ENCODE measurements around the gene CDSN. TPM values are rescaled to one million over a fixed set of nuclear protein-coding genes. Genes with fewer than 3 reads are reported as not detected.
"Not testable (repeated sequence)": the region's sequence is repeated elsewhere in the genome, so short reads cannot be mapped to it uniquely, and the experiment has no call there.

Gene CDSN, protein sequence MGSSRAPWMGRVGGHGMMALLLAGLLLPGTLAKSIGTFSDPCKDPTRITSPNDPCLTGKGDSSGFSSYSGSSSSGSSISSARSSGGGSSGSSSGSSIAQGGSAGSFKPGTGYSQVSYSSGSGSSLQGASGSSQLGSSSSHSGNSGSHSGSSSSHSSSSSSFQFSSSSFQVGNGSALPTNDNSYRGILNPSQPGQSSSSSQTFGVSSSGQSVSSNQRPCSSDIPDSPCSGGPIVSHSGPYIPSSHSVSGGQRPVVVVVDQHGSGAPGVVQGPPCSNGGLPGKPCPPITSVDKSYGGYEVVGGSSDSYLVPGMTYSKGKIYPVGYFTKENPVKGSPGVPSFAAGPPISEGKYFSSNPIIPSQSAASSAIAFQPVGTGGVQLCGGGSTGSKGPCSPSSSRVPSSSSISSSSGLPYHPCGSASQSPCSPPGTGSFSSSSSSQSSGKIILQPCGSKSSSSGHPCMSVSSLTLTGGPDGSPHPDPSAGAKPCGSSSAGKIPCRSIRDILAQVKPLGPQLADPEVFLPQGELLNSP
- total RNA-seq = not detected

DNA sequence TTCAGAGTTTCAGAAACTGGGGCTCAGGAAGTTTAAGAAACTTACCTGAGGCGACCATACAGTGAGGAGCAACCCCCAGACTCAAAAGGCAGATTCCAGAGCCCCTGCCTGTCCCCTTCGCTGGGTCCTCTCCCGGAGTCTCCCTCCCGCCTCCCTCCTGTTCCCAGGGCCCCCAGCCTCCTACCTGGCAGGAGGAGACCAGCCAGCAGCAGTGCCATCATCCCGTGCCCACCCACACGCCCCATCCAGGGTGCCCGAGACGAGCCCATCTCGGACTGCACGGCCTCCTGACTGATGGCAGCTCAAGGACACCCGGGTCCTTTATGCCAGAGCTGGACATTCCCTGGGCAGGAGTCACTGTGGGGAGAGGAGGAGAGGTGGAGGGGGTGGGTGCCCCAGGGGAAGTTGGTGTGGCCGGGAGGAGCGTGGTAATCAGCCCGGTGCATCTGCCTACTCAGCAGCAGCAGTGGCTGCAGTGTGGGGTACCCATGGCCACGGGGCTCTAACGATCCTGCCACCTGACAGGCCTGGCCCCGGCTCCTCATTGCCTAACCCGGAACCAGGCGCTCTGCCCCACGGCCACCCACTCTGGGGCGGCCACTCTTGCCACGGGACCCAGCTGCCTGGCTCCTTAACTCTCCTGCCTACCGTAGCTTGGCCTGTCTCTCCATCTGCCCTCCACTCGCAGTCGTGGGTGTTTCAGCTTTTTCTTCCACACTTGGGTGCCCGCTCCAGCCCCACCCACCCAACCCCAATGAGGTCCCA, at the start of gene CDSN:
CDSN (minus strand) TSS at position 296 of the 765 bp plus-strand sequence; CDS start at position 269, 27 bp downstream.
- WGBS, 2 donors (ENCODE audit: low coverage in 1 of 2) = 87% methylated on average over 3 to 8 of the region's 26 CpGs
- Histone ChIP-seq H3K4me1 (peaks cover 0 to 55% (median 27%) of the 10 kb centered on the region in 3 donors), H3K36me3 (no peaks in the 10 kb centered on the region), H3K27me3 (no peaks in the 10 kb centered on the region), H3K27ac (no peak within 1 kb of the TSS), H3K9me3 (no peaks in the 10 kb centered on the region), H3K4me3 (no peak within 1 kb of the TSS)
- no peak for ATAC-seq
- TF ChIP-seq POLR2AphosphoS5 (IDR thresholded peaks at IDR 0.05) (no peak), EP300 (IDR thresholded peaks at IDR 0.05) (no peak), POLR2A (IDR thresholded peaks at IDR 0.05) (no peak)
- TF ChIP-seq, protein P1, sequence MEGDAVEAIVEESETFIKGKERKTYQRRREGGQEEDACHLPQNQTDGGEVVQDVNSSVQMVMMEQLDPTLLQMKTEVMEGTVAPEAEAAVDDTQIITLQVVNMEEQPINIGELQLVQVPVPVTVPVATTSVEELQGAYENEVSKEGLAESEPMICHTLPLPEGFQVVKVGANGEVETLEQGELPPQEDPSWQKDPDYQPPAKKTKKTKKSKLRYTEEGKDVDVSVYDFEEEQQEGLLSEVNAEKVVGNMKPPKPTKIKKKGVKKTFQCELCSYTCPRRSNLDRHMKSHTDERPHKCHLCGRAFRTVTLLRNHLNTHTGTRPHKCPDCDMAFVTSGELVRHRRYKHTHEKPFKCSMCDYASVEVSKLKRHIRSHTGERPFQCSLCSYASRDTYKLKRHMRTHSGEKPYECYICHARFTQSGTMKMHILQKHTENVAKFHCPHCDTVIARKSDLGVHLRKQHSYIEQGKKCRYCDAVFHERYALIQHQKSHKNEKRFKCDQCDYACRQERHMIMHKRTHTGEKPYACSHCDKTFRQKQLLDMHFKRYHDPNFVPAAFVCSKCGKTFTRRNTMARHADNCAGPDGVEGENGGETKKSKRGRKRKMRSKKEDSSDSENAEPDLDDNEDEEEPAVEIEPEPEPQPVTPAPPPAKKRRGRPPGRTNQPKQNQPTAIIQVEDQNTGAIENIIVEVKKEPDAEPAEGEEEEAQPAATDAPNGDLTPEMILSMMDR (IDR thresholded peaks at IDR 0.05) = no peak

DNA sequence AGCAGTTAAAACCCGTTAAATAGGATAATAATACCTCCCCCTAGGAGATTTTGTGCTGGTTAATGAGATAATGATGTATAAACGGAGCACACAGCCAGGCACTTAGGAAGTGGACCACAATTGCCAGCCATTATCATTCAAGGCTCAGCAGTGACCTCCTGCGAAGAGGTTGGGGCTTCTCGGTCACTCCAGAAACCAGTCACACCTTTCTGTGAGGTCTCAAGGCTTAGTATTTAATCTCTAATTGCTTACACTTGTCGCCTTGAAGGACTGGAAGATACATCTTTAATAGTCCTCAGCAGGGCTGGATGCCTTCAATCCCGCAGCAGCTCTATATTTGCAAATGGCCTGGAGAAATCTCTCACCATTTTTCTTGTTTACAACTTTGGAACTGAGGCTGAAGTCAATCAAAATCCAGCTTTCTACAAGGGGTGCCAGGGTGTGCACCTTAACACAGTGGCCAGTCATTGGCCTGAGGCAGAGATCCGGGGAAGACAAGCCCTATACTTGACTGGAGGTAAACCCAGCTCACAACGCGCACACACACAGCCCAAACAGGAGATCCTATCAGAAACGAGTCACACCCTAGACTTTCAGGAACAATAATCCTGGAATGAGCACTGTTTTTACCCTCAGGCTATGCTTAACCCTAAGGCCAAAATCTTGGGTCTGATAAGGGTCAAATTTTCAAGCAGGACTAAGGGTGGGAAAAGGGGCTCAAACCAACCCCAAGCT, 49.0 kb upstream of the CDSN start:
- no peak for ATAC-seq
- Histone ChIP-seq H3K36me3 (no peaks in the 10 kb centered on the region), H3K27ac (no peak overlapping the region), H3K27me3 (peaks cover 12% of the 10 kb centered on the region), H3K9me3 (no peaks in the 10 kb centered on the region), H3K4me1 (no peaks in the 10 kb centered on the region), H3K4me3 (no peak overlapping the region)
- TF ChIP-seq POLR2A (IDR thresholded peaks at IDR 0.05) (no peak), POLR2AphosphoS5 (IDR thresholded peaks at IDR 0.05) (no peak), EP300 (IDR thresholded peaks at IDR 0.05) (no peak)
- TF ChIP-seq, protein P1 (IDR thresholded peaks at IDR 0.05) = no peak
- WGBS, 2 donors (ENCODE audit: low coverage in 1 of 2) = 72 to 92% methylated on average over 6 to 8 of the region's 10 CpGs

DNA sequence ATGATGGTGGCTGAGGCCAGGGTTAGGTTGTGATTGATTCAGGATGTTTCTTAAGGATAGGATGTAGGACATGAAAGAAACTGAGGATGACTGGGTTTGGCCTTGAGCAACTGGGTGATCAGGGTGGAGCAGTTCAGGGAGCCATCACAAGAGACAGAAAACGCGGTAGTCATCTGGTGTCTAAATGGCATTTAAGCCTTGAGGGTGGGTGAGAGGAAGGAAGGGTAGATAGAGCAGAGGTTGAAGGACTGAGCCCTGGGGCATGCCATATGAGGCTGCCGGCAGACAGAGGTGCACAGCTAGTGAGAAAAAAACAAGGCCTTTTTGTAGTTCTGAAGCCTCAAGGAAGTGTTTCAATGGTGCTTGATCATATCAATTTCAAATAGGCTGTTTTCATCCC, 48.4 kb upstream of the CDSN start:
- Histone ChIP-seq H3K9me3 (no peaks in the 10 kb centered on the region), H3K4me3 (no peak overlapping the region), H3K27ac (no peak overlapping the region), H3K4me1 (no peaks in the 10 kb centered on the region), H3K36me3 (no peaks in the 10 kb centered on the region), H3K27me3 (peaks cover 12% of the 10 kb centered on the region)
- ATAC-seq = no peak
- WGBS, 2 donors (ENCODE audit: low coverage in 1 of 2) = 59 to 77% methylated on average over 2 to 3 of the region's 3 CpGs
- no peak for TF ChIP-seq POLR2A (IDR thresholded peaks at IDR 0.05)
- TF ChIP-seq, protein P1 (IDR thresholded peaks at IDR 0.05) = no peak
- TF ChIP-seq EP300 (IDR thresholded peaks at IDR 0.05) = no peak
- no peak for TF ChIP-seq POLR2AphosphoS5 (IDR thresholded peaks at IDR 0.05)

DNA sequence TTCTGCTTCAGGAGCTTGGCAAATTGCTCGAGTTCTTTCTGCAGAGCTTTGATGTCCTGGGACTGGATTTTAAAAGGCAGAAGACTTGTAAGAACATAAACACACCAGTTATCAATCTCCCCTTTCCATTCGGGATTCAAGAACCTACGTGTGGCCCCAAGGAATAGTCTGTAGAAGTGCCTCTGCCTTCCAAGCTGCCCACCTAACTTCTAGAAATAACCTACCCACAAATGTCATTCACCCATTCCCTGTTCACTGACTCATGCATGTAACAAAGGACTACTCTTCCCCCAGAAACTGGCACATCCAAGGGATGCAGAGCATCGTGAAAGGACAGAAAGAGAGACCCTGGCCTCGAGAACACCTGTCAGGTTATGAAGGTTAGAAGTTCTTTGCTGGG, 45.7 kb upstream of the CDSN start:
- TF ChIP-seq POLR2AphosphoS5 (IDR thresholded peaks at IDR 0.05) = no peak
- TF ChIP-seq POLR2A (IDR thresholded peaks at IDR 0.05) = no peak
- TF ChIP-seq EP300 (IDR thresholded peaks at IDR 0.05) = no peak
- TF ChIP-seq, protein P1 (IDR thresholded peaks at IDR 0.05) = no peak
- Histone ChIP-seq H3K27ac (no peak overlapping the region), H3K4me1 (no peaks in the 10 kb centered on the region), H3K4me3 (no peak overlapping the region), H3K9me3 (no peaks in the 10 kb centered on the region), H3K27me3 (peaks cover 1% of the 10 kb centered on the region), H3K36me3 (peaks cover 0 to 18% of the 10 kb centered on the region in 2 donors)
- no peak for ATAC-seq
- 65 to 70% methylated on average over 2 to 4 of the region's 5 CpGs for WGBS, 2 donors (ENCODE audit: low coverage in 1 of 2)

DNA sequence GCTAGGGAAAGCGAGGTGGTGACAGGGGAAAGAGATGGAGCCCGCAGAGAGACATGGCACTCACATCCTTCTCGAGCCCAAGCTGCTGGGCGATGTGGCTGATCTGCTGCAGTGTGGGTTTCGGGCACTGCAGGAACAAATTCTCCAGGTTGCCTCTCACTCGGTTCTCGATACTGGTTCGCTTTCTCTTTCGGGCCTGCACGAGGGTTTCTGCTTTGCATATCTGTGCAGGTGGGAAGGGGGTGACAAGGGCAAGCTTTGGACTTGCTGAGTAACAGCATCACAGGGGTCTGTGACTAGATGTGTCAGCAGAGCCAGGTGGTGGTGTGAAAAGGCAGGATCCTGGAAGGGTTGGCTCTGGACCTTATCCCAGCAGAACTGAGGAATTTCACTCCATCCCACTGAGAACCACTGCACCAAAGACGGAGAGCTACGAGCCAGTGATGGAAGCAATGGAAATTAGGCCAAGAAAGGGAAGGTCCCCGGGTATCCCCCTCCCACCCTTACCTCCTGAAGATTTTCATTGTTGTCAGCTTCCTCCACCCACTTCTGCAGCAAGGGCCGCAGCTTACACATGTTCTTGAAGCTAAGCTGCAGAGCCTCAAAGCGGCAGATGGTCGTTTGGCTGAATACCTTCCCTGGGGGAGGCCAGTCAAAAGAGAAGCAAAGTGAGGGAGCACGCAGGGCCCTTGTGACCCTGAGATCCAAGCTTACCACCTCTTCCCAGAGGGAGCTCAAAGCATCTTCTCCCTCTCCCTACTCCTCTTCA, 45.0 kb upstream of the CDSN start:
- WGBS, 2 donors (ENCODE audit: low coverage in 1 of 2) = 76 to 94% methylated on average over 9 to 11 of the region's 17 CpGs
- H3K27ac ChIP-seq, H3K4me3 ChIP-seq, H3K4me1 ChIP-seq, H3K27me3 ChIP-seq, H3K9me3 ChIP-seq, ATAC-seq: not testable (repeated sequence)
- peaks cover 0 to 18% of the 10 kb centered on the region in 2 donors for H3K36me3 ChIP-seq

DNA sequence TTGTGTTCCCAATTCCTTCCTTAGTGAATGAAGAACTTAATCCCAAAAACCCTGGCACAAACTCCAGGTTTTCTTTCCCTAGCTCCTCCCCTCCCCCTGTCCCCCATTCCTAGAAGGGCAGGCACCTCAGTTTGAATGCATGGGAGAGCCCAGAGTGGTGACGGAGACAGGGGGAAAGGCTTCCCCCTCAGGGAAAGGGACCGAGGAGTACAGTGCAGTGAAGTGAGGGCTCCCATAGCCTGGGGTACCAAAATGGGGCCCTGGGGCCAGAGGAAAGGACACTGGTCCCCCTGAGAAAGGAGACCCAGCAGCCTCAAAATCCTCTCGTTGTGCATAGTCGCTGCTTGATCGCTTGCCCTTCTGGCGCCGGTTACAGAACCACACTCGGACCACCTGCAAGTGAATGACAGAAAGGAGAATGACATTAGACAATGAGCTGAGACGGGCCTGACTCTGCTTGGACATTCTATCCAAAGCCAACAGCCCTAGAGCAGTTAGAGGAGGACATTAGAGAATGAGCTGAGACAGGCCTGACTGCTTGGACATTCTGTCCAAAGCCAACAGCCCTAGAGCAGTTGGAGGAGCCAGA, 44.3 kb upstream of the CDSN start:
- H3K36me3 ChIP-seq = peaks cover 0 to 18% of the 10 kb centered on the region in 2 donors
- not testable (repeated sequence) for H3K4me1 ChIP-seq, H3K27ac ChIP-seq, H3K9me3 ChIP-seq, H3K4me3 ChIP-seq, H3K27me3 ChIP-seq, ATAC-seq
- WGBS, 2 donors (ENCODE audit: low coverage in 1 of 2) = no CpG with 5 or more reads among the region's 9 CpGs

Measured in gastroesophageal sphincter (tissue), 4 donors.